Measurements from ENCODE around the gene HBEGF.
A peak's percentile ranks its signal among the peaks of the same experiment; 100 is the strongest.

HBEGF gene, protein sequence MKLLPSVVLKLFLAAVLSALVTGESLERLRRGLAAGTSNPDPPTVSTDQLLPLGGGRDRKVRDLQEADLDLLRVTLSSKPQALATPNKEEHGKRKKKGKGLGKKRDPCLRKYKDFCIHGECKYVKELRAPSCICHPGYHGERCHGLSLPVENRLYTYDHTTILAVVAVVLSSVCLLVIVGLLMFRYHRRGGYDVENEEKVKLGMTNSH

GRCh38 chr5:140346348-140347221 lies at the start of gene HBEGF:
Gene HBEGF (minus strand): TSS chr5:140346603. CDS start chr5:140346328, 275 bp downstream.
- H3K4me1 ChIP-seq (ENCODE audit: insufficient read depth, low read length) = peaks cover 17% of the 10 kb centered on the region
- peak within 1 kb of the TSS; percentile 66; the same call in 1 of the 2 replicates for H3K9ac ChIP-seq (ENCODE audit: low read depth, low read length)
- H3K9me3 ChIP-seq (ENCODE audit: control insufficient read depth, insufficient read depth, low read length) = no peaks in the 10 kb centered on the region
- H3K36me3 ChIP-seq (ENCODE audit: insufficient read depth, low read length) = no peaks in the 10 kb centered on the region

DNA sequence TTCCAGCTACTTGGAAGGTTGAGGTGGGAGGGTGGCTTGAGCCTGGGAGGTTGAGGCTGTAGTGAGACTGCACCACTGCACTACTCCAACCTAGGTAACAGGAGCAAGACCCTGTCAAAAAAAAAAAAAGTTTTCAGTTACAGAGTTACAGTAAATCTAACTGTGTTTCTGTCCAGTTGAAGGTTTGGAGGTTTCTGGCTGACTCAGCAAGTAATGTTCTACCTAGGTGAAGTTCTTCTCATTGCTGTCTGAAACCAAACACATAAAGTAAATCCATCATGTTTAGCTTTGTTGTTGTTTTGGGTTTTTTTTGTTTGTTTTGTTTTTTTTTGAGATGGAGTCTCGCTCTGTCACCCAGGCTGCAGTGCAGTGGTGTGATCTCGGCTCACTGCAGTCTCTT lies 47.3 kb upstream of the HBEGF start:
- Histone ChIP-seq H3K9ac (ENCODE audit: low read depth, low read length) (no peak overlapping the region), H3K9me3 (ENCODE audit: control insufficient read depth, insufficient read depth, low read length) (no peaks in the 10 kb centered on the region), H3K4me1 (ENCODE audit: insufficient read depth, low read length) (peaks cover 5% of the 10 kb centered on the region; the same call in 1 of the 2 replicates), H3K36me3 (ENCODE audit: insufficient read depth, low read length) (no peaks in the 10 kb centered on the region)

DNA sequence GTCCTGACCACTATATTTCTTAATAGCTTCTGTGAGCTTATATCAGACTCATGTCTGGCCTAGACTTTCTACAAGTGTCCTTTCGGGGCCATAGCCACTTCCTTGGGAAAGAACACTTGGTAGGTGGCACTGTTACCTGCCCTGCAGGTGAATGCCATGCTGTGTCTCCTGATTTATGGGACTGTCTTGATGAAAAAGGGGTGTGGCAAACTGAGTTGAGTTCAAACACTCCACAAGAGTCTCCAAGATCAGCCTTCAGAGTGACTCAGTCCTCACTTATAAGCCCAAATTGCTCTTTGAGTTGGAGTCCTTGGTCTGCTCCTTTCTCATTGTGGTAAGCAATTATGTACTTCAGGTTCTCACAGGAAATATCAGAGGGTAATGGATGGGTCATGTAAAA lies 45.3 kb upstream of the HBEGF start:
- no peaks in the 10 kb centered on the region for H3K4me1 ChIP-seq (ENCODE audit: insufficient read depth, low read length)
- H3K9me3 ChIP-seq (ENCODE audit: control insufficient read depth, insufficient read depth, low read length) = no peaks in the 10 kb centered on the region
- no peaks in the 10 kb centered on the region for H3K36me3 ChIP-seq (ENCODE audit: insufficient read depth, low read length)
- H3K9ac ChIP-seq (ENCODE audit: low read depth, low read length) = no peak overlapping the region

GRCh38 chr5:140391312-140391711 lies 44.9 kb upstream of the HBEGF start:
- Histone ChIP-seq H3K9ac (ENCODE audit: low read depth, low read length) (no peak overlapping the region), H3K9me3 (ENCODE audit: control insufficient read depth, insufficient read depth, low read length) (no peaks in the 10 kb centered on the region), H3K4me1 (ENCODE audit: insufficient read depth, low read length) (no peaks in the 10 kb centered on the region), H3K36me3 (ENCODE audit: insufficient read depth, low read length) (no peaks in the 10 kb centered on the region)

GRCh38 chr5:140388052-140388451 lies 41.6 kb upstream of the HBEGF start:
- Histone ChIP-seq H3K4me1 (ENCODE audit: insufficient read depth, low read length) (no peaks in the 10 kb centered on the region), H3K36me3 (ENCODE audit: insufficient read depth, low read length) (no peaks in the 10 kb centered on the region), H3K9ac (ENCODE audit: low read depth, low read length) (no peak overlapping the region), H3K9me3 (ENCODE audit: control insufficient read depth, insufficient read depth, low read length) (no peaks in the 10 kb centered on the region)

DNA sequence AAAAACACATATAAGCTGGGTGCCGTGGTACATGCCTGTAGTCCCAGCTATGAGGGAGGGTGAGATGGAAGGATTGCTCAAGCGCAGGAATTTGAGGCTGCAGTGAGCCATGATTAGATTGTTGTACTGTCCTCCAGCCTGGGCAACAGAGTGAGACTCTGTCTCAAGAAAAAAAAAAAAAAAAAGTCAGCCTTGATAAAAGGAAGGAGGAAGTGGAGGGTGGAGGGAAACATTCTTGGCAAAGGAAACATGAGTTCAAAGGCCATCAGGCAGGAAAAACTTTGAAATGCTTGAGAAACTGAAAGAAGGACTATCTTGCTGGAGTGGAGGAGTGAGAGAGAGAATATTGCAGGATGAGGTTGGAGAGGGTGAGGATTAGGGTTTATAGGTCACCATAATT lies 36.9 kb upstream of the HBEGF start:
- H3K9ac ChIP-seq (ENCODE audit: low read depth, low read length) = no peak overlapping the region
- no peaks in the 10 kb centered on the region for H3K36me3 ChIP-seq (ENCODE audit: insufficient read depth, low read length)
- H3K4me1 ChIP-seq (ENCODE audit: insufficient read depth, low read length) = no peaks in the 10 kb centered on the region
- no peaks in the 10 kb centered on the region for H3K9me3 ChIP-seq (ENCODE audit: control insufficient read depth, insufficient read depth, low read length)

- no peak overlapping the region for H3K9ac ChIP-seq (ENCODE audit: low read depth, low read length)
- no peaks in the 10 kb centered on the region for H3K36me3 ChIP-seq (ENCODE audit: insufficient read depth, low read length)
- no peaks in the 10 kb centered on the region for H3K9me3 ChIP-seq (ENCODE audit: control insufficient read depth, insufficient read depth, low read length)
- H3K4me1 ChIP-seq (ENCODE audit: insufficient read depth, low read length) = no peaks in the 10 kb centered on the region
Measured at GRCh38 chr5:140382866-140383265, 36.5 kb upstream of the HBEGF start.

GRCh38 chr5:140381972-140382371 lies 35.6 kb upstream of the HBEGF start:
- H3K4me1 ChIP-seq (ENCODE audit: insufficient read depth, low read length) = no peaks in the 10 kb centered on the region
- H3K9me3 ChIP-seq (ENCODE audit: control insufficient read depth, insufficient read depth, low read length) = no peaks in the 10 kb centered on the region

DNA sequence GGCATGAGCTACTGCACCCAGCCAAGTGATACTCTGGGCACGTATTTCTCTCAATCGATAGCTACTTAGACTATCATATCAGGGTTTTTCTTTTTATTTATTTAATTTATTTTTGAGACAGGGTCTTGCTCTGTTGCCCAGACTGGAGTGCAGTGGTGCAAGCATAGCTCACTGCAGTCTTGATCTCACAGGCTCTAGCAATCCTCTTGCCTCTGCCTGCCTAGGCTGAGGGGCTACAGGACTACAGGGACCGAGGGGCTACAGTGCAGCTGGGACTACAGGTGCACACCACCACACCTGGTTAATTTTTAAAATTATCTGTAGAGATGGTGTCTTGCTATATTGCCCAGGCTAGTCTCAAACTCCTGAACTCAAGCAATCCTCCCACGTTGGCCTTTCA lies 34.9 kb upstream of the HBEGF start:
- H3K36me3 ChIP-seq (ENCODE audit: insufficient read depth, low read length) = no peaks in the 10 kb centered on the region
- H3K9me3 ChIP-seq (ENCODE audit: control insufficient read depth, insufficient read depth, low read length) = no peaks in the 10 kb centered on the region
- no peak overlapping the region for H3K9ac ChIP-seq (ENCODE audit: low read depth, low read length)
- H3K4me1 ChIP-seq (ENCODE audit: insufficient read depth, low read length) = no peaks in the 10 kb centered on the region

More at GRCh38 chr5:140381972-140382371, 35.6 kb upstream of the HBEGF start:
- Histone ChIP-seq H3K9ac (ENCODE audit: low read depth, low read length) (no peak overlapping the region), H3K36me3 (ENCODE audit: insufficient read depth, low read length) (no peaks in the 10 kb centered on the region)

DNA sequence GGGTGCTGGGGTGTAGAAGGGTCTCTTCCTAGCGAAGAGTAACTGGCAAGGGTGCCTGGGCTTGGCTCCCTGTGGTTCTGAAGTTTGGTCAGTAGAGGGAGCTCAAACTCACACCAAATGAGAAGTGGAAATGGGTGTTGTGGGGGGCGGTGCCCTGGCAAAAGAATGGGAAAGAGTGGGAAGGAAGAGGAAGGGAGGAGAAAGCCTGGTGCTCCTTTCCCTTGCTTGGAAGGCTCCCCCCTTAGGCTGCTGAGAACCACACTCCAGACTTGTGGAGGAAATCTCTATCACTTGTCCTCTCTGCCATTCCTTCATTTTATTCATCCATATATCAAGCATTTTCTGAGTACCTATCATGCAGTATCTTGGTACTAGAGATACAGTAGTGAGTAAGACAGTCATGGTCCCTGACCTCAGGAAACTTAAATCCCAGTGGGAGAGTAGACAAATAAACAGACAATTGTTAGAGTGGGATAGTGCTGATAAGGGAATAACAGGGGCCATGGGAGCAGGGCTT lies 26.6 kb upstream of the HBEGF start:
- Histone ChIP-seq H3K36me3 (ENCODE audit: insufficient read depth, low read length) (no peaks in the 10 kb centered on the region), H3K4me1 (ENCODE audit: insufficient read depth, low read length) (no peaks in the 10 kb centered on the region), H3K9ac (ENCODE audit: low read depth, low read length) (no peak overlapping the region), H3K9me3 (ENCODE audit: control insufficient read depth, insufficient read depth, low read length) (no peaks in the 10 kb centered on the region)

DNA sequence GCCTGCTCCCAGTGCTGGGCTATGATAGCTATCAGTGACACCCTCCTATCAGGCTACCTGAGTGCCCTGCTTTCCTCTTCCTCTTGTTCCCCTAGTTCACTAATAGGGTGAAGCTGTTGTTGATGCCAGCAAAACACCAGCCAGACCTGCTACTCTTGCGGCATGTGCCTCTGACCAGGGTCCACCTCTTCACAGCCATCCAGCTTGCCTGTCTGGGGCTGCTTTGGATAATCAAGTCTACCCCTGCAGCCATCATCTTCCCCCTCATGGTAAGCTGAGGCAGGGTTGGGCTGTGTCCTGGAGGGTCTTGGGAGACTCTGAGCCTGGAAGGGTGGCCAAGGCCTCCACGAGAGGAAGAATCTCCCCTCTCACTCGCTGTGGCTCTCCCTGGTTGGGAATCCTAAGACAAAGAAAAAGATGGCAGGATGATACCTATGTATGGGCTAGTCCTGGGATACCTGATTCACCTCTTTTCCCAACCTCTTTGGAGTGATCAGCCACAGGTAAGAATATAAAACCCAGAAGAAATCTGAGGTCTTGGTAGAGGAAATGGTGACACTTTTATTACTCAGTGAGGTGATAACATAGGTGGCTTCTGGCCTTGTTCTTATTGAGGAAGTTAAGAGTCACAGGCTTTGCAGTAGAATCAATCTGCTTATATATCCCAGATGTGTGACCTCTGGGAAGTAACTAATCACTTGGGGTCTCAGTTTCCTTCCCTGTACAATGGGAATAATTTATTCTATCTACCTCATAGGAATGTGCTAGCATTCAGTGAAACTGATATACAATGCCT lies 25.2 kb upstream of the HBEGF start:
- Histone ChIP-seq H3K9me3 (ENCODE audit: control insufficient read depth, insufficient read depth, low read length) (no peaks in the 10 kb centered on the region), H3K9ac (ENCODE audit: low read depth, low read length) (no peak overlapping the region), H3K4me1 (ENCODE audit: insufficient read depth, low read length) (no peaks in the 10 kb centered on the region), H3K36me3 (ENCODE audit: insufficient read depth, low read length) (no peaks in the 10 kb centered on the region)

- no peaks in the 10 kb centered on the region for H3K4me1 ChIP-seq (ENCODE audit: insufficient read depth, low read length)
- H3K9ac ChIP-seq (ENCODE audit: low read depth, low read length) = no peak overlapping the region
- H3K36me3 ChIP-seq (ENCODE audit: insufficient read depth, low read length) = no peaks in the 10 kb centered on the region
- no peaks in the 10 kb centered on the region for H3K9me3 ChIP-seq (ENCODE audit: control insufficient read depth, insufficient read depth, low read length)
Measured at GRCh38 chr5:140367256-140368013, 21.0 kb upstream of the HBEGF start.

- no peaks in the 10 kb centered on the region for H3K36me3 ChIP-seq (ENCODE audit: insufficient read depth, low read length)
- no peaks in the 10 kb centered on the region for H3K9me3 ChIP-seq (ENCODE audit: control insufficient read depth, insufficient read depth, low read length)
- H3K4me1 ChIP-seq (ENCODE audit: insufficient read depth, low read length) = no peaks in the 10 kb centered on the region
- H3K9ac ChIP-seq (ENCODE audit: low read depth, low read length) = no peak overlapping the region
Measured at GRCh38 chr5:140366589-140367255, 20.3 kb upstream of the HBEGF start.

Data from ES-I3 (cell line).